MM.1S (cell line): ENCODE results near the gene DPP10.

Source experiments
- DNase-seq: peaks from one replicate; pipeline ENCODE4 v3.0.0-alpha.2; 2015
- H2AFZ ChIP-seq: fragments of 300-600 bp; sonication (generic); 2 replicates; pipeline ENCODE4 v1.6.0; 2016; ENCODE audit warnings: antibody characterized with exemption, low read length
- H3F3A ChIP-seq: fragments of 300-600 bp; sonication (generic); 2 replicates; pipeline ENCODE4 v1.6.1; 2016; ENCODE audit warnings: mild to moderate bottlenecking, antibody characterized with exemption, low read length, moderate library complexity, mixed read lengths; ENCODE audit not compliant: insufficient read depth
- H3K27ac ChIP-seq: fragments of 300-600 bp; sonication (generic); 2 replicates; pipeline ENCODE4 v1.5.1; 2016; ENCODE audit warnings: mild to moderate bottlenecking, low read length
- H3K27me3 ChIP-seq: fragments of 300-600 bp; sonication (generic); replicated peaks from 2 replicates; pipeline ENCODE4 v1.6.0; 2016; ENCODE audit warnings: low read length; ENCODE audit not compliant: insufficient read depth
- H3K36me3 ChIP-seq: fragments of 300-600 bp; sonication (generic); replicated peaks from 2 replicates; pipeline ENCODE4 v1.6.1; 2016; ENCODE audit warnings: mild to moderate bottlenecking, low read length, mixed read lengths; ENCODE audit not compliant: insufficient read depth
- H3K4me1 ChIP-seq: fragments of 300-600 bp; sonication (generic); 2 replicates; pipeline ENCODE4 v1.6.1; 2016; ENCODE audit warnings: low read length, mixed read lengths
- H3K4me2 ChIP-seq: fragments of 300-600 bp; sonication (generic); 2 replicates; pipeline ENCODE4 v1.6.0; 2016; ENCODE audit warnings: low read depth, low read length
- H3K4me3 ChIP-seq: fragments of 300-600 bp; sonication (generic); 2 replicates; pipeline ENCODE4 v1.5.1; 2016; ENCODE audit warnings: low read length, mixed read lengths
- H3K79me2 ChIP-seq: fragments of 300-600 bp; sonication (generic); 2 replicates; pipeline ENCODE4 v1.6.1; 2016; ENCODE audit warnings: mixed run types, low read length, mixed read lengths
- H3K9ac ChIP-seq: fragments of 300-600 bp; sonication (generic); 2 replicates; pipeline ENCODE4 v1.6.1; 2016; ENCODE audit warnings: low read length, mixed read lengths
- H3K9me2 ChIP-seq: fragments of 300-600 bp; sonication (generic); replicated peaks from 2 replicates; pipeline ENCODE4 v1.6.1; 2016; ENCODE audit warnings: mild to moderate bottlenecking, low read length, mixed read lengths; ENCODE audit not compliant: insufficient read depth
- H3K9me3 ChIP-seq: fragments of 300-600 bp; sonication (generic); replicated peaks from 2 replicates; pipeline ENCODE4 v1.6.1; 2016; ENCODE audit warnings: mild to moderate bottlenecking, low read length, mixed read lengths; ENCODE audit not compliant: insufficient read depth
- H4K20me1 ChIP-seq: fragments of 300-600 bp; sonication (generic); 2 replicates; pipeline ENCODE4 v1.6.1; 2016; ENCODE audit warnings: mild to moderate bottlenecking, low read length, moderate library complexity, mixed read lengths; ENCODE audit not compliant: insufficient read depth
- CTCF ChIP-seq: fragments of 300-600 bp; sonication (generic); IDR thresholded peaks from 2 replicates; pipeline ENCODE4 v1.5.1; 2016; ENCODE audit warnings: antibody characterized with exemption, low read length, mixed read lengths
- EZH2 ChIP-seq: fragments of 300-600 bp; sonication (generic); optimal IDR thresholded peaks from 2 replicates; pipeline ENCODE3; 2017; ENCODE audit warnings: low read depth, mild to moderate bottlenecking, antibody characterized with exemption, low read length, mixed read lengths
- EZH2phosphoT487 ChIP-seq: fragments of 300-600 bp; sonication (generic); IDR thresholded peaks from 2 replicates; pipeline ENCODE4 v1.6.1; 2018; ENCODE audit warnings: antibody characterized with exemption, low read length

The DPP10 gene

GRCh38 chr2:115596659-115597375 is 1154.4 kb downstream of the DPP10 start:
- Histone ChIP-seq H2AFZ (no peak overlapping the region), H3K9ac (no peak overlapping the region), H3K4me1 (no peaks in the 10 kb centered on the region), H4K20me1 (no peaks in the 10 kb centered on the region), H3K9me3 (no peaks in the 10 kb centered on the region), H3K36me3 (no peaks in the 10 kb centered on the region), H3K27ac (no peak overlapping the region), H3K4me2 (no peak overlapping the region), H3F3A (no peaks in the 10 kb centered on the region), H3K4me3 (no peak overlapping the region), H3K79me2 (no peaks in the 10 kb centered on the region), H3K9me2 (no peaks in the 10 kb centered on the region), H3K27me3 (no peaks in the 10 kb centered on the region)
- DNase-seq: no peak
- TF ChIP-seq EZH2 (no peak), EZH2phosphoT487 (no peak), CTCF (no peak)

DNA sequence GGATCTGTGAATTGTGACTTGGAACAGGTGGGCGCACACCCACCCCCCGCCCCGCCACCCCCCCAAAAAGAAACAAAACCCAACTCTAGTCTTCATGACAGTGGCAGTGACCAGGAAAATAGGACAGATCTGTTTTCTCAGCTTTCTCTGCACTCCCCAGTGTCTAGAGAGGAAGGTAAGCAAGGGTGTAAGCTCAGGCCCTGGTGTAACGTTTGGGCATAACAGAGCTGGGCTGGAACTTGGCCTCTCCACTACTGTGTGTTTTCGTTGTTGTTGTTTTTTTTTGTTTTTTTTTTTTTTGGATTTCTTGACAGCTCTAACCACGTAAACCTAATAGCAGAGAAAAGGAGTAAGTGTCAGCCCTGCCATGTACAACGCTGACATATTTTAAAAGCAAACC is 1160.8 kb downstream of the DPP10 start:
- Histone ChIP-seq H3K36me3 (no peaks in the 10 kb centered on the region), H3K9me3 (no peaks in the 10 kb centered on the region), H2AFZ (no peak overlapping the region), H3K9me2 (no peaks in the 10 kb centered on the region), H3K79me2 (no peaks in the 10 kb centered on the region), H4K20me1 (no peaks in the 10 kb centered on the region), H3K27ac (no peak overlapping the region), H3K9ac (no peak overlapping the region), H3K4me1 (no peaks in the 10 kb centered on the region), H3F3A (no peaks in the 10 kb centered on the region), H3K4me3 (no peak overlapping the region), H3K27me3 (no peaks in the 10 kb centered on the region), H3K4me2 (no peak overlapping the region)
- no peak for DNase-seq
- TF ChIP-seq EZH2 (no peak), EZH2phosphoT487 (no peak), CTCF (no peak)

DNA sequence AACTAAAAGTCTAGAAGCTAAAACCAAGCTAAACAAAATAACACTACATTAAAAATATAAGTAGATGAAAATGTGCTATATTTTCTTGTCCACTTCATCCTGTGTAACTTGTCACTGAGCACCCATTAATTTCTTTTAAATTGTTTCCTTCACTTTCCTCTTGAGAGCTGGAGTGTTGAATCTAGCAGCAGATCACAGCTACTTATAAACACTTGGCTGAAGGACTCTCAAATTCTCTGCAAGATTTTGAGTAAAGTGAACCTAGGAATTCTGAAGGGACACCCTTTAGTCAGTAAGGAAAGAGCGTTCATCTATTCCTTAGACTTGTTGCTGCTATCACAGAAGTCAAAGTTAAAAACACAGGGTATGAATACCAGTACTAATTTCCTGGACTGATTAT is 1163.9 kb downstream of the DPP10 start:
- H3K27ac ChIP-seq: no peak overlapping the region
- no peaks in the 10 kb centered on the region for H3F3A ChIP-seq
- H3K9me3 ChIP-seq: no peaks in the 10 kb centered on the region
- H3K27me3 ChIP-seq: no peaks in the 10 kb centered on the region
- H3K4me1 ChIP-seq: no peaks in the 10 kb centered on the region
- no peak overlapping the region for H3K4me3 ChIP-seq
- H3K9ac ChIP-seq: no peak overlapping the region
- no peaks in the 10 kb centered on the region for H3K36me3 ChIP-seq
- TF ChIP-seq EZH2phosphoT487 (no peak), EZH2 (no peak), CTCF (no peak)
- no peaks in the 10 kb centered on the region for H3K79me2 ChIP-seq
- no peak overlapping the region for H2AFZ ChIP-seq
- no peaks in the 10 kb centered on the region for H3K9me2 ChIP-seq
- H4K20me1 ChIP-seq: no peaks in the 10 kb centered on the region
- H3K4me2 ChIP-seq: no peak overlapping the region
- no peak for DNase-seq
